GM18517 (cell line): ENCODE results near the gene GFRA3.
"Not testable (repeated sequence)": the region's sequence is repeated elsewhere in the genome, so short reads cannot be mapped to it uniquely, and the experiment has no call there.

Experiments used
- ATAC-seq: cut with Tn5 transposase; IDR thresholded peaks from one replicate; pipeline ENCODE4 v1.9.1; 2021; ENCODE audit warnings: mild to moderate bottlenecking, moderate library complexity; ENCODE audit not compliant: unreplicated experiment

GFRA3 gene

GRCh38 chr5:138274189-138274853 is at the start of gene GFRA3:
GFRA3 (minus strand) TSS chr5:138274621; CDS start chr5:138274424, 197 bp downstream.
- no peak for ATAC-seq

GRCh38 chr5:138318211-138318610 is 43.8 kb upstream of the GFRA3 start:
- ATAC-seq = not testable (repeated sequence)

- ATAC-seq = no peak
Observed at GRCh38 chr5:138316355-138316754, 41.9 kb upstream of the GFRA3 start.

- no peak for ATAC-seq
Observed at GRCh38 chr5:138315751-138316278, 41.4 kb upstream of the GFRA3 start.

- no peak for ATAC-seq
Observed at GRCh38 chr5:138305797-138306196, 31.4 kb upstream of the GFRA3 start.

GRCh38 chr5:138303372-138303771 is 29.0 kb upstream of the GFRA3 start:
- no peak for ATAC-seq

- ATAC-seq = no peak
Observed at GRCh38 chr5:138289296-138289695, 14.9 kb upstream of the GFRA3 start.

GRCh38 chr5:138287246-138287645 is 12.8 kb upstream of the GFRA3 start:
- no peak for ATAC-seq

GRCh38 chr5:138282920-138283742 is 8.7 kb upstream of the GFRA3 start:
- ATAC-seq = no peak

- no peak for ATAC-seq
Observed at GRCh38 chr5:138280915-138281314, 6.5 kb upstream of the GFRA3 start.

- ATAC-seq = no peak
Observed at GRCh38 chr5:138276402-138277054, 2.1 kb upstream of the GFRA3 start.

GRCh38 chr5:138275895-138276294 is 1.5 kb upstream of the GFRA3 start:
- ATAC-seq = no peak

GRCh38 chr5:138275379-138275782 is 960 bp upstream of the GFRA3 start:
- ATAC-seq = no peak

GRCh38 chr5:138273834-138274188 is 610 bp downstream of the GFRA3 start:
- no peak for ATAC-seq

GRCh38 chr5:138272681-138273080 is 1.7 kb downstream of the GFRA3 start:
- ATAC-seq = no peak

- ATAC-seq = no peak
Observed at GRCh38 chr5:138271281-138271680, 3.1 kb downstream of the GFRA3 start.

- ATAC-seq = no peak
Observed at GRCh38 chr5:138264183-138264582, 10.2 kb downstream of the GFRA3 start.

GRCh38 chr5:138263581-138263980 is 10.8 kb downstream of the GFRA3 start:
- ATAC-seq = no peak

GRCh38 chr5:138258704-138259292 is 15.6 kb downstream of the GFRA3 start:
- no peak for ATAC-seq

- no peak for ATAC-seq
Observed at GRCh38 chr5:138257583-138257982, 16.8 kb downstream of the GFRA3 start.

- ATAC-seq = no peak
Observed at GRCh38 chr5:138252944-138253343, 21.5 kb downstream of the GFRA3 start.
